ENCODE measurements around the gene FIS1. TPM values are rescaled to one million over a fixed set of nuclear protein-coding genes. Genes with fewer than 3 reads are reported as not detected.

Gene FIS1
- total and polyA plus RNA-seq, 7 donors: 190 to 443 (median 284) TPM

DNA sequence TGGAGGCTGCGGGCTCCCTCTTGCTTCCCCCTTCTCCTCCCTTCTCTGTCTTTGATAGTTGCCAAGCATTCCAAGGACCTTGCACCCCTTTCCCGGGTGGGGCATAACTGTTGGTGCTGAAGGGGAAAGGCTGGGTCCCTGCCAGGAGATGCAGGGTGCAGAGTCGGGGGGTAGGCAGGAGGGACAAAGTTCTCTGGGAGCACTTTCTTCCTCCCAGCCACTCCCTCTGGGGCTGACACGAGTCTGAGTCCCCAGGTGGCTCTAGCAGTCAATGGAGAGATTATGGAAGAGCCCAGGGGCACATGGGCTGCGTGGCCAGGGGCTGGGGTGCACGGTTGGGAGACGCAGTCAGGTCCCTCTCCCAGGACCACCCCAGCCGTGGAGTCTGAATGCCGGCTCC, 9.4 kb downstream of the FIS1 start:
- Histone ChIP-seq H3K4me1 (peaks cover 0 to 32% (median 27%) of the 10 kb centered on the region in 4 donors), H3K36me3 (peaks cover 15 to 39% (median 22%) of the 10 kb centered on the region in 4 donors), H3K4me3 (no peak overlapping the region), H3K27ac (no peak overlapping the region), H3K27me3 (peaks cover 0 to 11% (median 0%) of the 10 kb centered on the region in 3 donors), H3K9me3 (no peaks in the 10 kb centered on the region)
- TF ChIP-seq, protein P1, sequence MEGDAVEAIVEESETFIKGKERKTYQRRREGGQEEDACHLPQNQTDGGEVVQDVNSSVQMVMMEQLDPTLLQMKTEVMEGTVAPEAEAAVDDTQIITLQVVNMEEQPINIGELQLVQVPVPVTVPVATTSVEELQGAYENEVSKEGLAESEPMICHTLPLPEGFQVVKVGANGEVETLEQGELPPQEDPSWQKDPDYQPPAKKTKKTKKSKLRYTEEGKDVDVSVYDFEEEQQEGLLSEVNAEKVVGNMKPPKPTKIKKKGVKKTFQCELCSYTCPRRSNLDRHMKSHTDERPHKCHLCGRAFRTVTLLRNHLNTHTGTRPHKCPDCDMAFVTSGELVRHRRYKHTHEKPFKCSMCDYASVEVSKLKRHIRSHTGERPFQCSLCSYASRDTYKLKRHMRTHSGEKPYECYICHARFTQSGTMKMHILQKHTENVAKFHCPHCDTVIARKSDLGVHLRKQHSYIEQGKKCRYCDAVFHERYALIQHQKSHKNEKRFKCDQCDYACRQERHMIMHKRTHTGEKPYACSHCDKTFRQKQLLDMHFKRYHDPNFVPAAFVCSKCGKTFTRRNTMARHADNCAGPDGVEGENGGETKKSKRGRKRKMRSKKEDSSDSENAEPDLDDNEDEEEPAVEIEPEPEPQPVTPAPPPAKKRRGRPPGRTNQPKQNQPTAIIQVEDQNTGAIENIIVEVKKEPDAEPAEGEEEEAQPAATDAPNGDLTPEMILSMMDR (IDR thresholded peaks at IDR 0.05): no peak
- no peak for TF ChIP-seq POLR2AphosphoS5 (IDR thresholded peaks at IDR 0.05)
- no peak for TF ChIP-seq POLR2A (IDR thresholded peaks at IDR 0.05)
- TF ChIP-seq EP300 (IDR thresholded peaks at IDR 0.05): no peak
- 21 to 57% methylated on average over 9 of the region's 9 CpGs for WGBS, 2 donors
- intact Hi-C loops (cut with DNase I): no loop called here
- DNase-seq: no peak

DNA sequence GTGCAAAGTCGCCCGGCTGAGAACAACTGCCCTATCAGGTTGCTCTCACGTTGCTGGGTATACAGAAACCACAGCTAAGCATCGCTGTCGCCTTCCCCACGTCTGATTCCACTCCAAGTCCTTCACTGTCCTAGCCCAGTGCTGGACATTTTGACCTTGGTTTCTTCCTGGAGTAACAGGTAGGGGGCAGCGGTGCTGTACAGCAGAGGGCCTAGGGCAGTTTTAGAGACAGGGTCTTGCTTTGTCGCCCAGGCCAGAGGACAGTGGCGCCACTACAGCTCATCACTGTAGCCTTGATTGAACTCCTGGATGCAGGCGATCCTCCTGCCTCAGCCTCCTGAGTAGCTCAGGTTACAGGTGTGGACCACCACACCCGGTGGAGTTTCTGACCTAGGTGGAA, 9.8 kb downstream of the FIS1 start:
- H3K4me1 ChIP-seq: peaks cover 0 to 32% (median 27%) of the 10 kb centered on the region in 4 donors
- H3K36me3 ChIP-seq: peaks cover 10 to 34% (median 17%) of the 10 kb centered on the region in 4 donors

DNA sequence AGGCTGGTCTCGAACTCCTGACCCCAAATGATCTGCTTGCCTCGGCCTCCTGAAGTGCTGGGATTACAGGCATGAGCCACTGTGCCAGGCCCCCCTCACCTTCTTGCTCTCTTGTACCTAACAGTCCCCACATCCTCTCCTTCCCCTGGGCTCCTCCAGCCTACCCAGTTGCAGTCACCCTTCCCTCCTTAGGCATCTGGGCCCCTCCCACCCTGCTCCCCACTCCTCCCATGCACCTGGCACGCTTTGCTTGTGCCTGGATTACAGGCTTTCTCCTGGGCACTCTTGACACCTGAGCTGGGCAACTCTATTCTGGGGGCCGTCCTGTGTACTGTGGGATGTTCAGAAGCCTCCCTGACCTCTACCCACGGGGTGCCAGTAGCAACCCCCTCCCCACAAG, 10.2 kb downstream of the FIS1 start:
- H3K27me3 ChIP-seq: peaks cover 0 to 11% (median 0%) of the 10 kb centered on the region in 3 donors
- intact Hi-C loops (cut with DNase I): no loop called here
- H3K4me3 ChIP-seq: no peak overlapping the region
- H3K9me3 ChIP-seq: no peaks in the 10 kb centered on the region
- H3K36me3 ChIP-seq: peaks cover 8 to 32% (median 13%) of the 10 kb centered on the region in 4 donors
- H3K27ac ChIP-seq: no peak overlapping the region
- no peak for DNase-seq
- H3K4me1 ChIP-seq: peaks cover 0 to 32% (median 27%) of the 10 kb centered on the region in 4 donors
- TF ChIP-seq POLR2A (IDR thresholded peaks at IDR 0.05) (no peak), EP300 (IDR thresholded peaks at IDR 0.05) (no peak), POLR2AphosphoS5 (IDR thresholded peaks at IDR 0.05) (no peak)
- TF ChIP-seq, protein P1 (IDR thresholded peaks at IDR 0.05): no peak
- 34 to 81% methylated on average over 5 of the region's 5 CpGs for WGBS, 2 donors

More for the DNA sequence above, 9.8 kb downstream of the FIS1 start:
- no peak for DNase-seq
- H3K4me3 ChIP-seq: no peak overlapping the region
- intact Hi-C loops (cut with DNase I): no loop called here
- WGBS, 2 donors: 21 to 69% methylated on average over 11 of the region's 11 CpGs
- no peaks in the 10 kb centered on the region for H3K9me3 ChIP-seq
- H3K27me3 ChIP-seq: peaks cover 0 to 11% (median 0%) of the 10 kb centered on the region in 3 donors
- H3K27ac ChIP-seq: no peak overlapping the region
- no peak for TF ChIP-seq POLR2A (IDR thresholded peaks at IDR 0.05)
- TF ChIP-seq EP300 (IDR thresholded peaks at IDR 0.05): no peak
- TF ChIP-seq POLR2AphosphoS5 (IDR thresholded peaks at IDR 0.05): no peak
- TF ChIP-seq, protein P1 (IDR thresholded peaks at IDR 0.05): no peak

DNA sequence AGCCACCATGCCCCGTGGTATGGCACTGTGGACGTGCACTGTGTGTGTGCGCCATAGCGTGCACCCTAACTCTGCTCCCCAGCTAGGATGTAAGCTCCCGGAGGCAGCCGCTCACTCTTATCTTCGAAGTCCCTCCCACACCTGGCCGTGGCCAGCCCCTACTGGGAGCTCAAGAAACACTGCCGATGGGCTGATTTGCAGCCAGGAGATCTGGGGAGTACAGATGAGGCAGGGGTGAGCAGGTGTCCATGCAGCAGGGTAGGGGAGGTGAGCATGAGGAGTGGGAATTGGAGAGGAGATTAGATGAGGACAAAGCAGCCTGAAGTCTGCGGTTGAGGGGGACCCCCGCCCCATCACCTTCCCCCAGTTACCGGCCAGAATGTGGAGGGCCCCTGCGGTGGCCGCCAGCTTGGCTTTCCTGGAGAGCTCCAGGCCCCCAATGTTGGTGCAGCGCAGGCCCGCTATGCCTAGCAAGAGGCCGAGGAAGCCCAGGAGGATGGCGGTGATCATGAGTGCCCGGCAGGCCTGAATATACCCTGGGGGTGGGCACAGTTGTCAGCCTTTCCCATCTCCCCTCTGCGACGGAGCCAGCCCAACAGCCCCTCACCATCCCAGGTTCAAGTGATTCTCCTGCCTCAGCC, 10.9 kb downstream of the FIS1 start:
- peaks cover 2 to 31% (median 7%) of the 10 kb centered on the region in 4 donors for H3K36me3 ChIP-seq
- intact Hi-C loops (cut with DNase I): no loop called here
- no peak overlapping the region for H3K27ac ChIP-seq
- WGBS, 2 donors: 82 to 93% methylated on average over 21 of the region's 21 CpGs
- no peak for DNase-seq
- H3K9me3 ChIP-seq: no peaks in the 10 kb centered on the region
- H3K27me3 ChIP-seq: peaks cover 0 to 11% (median 0%) of the 10 kb centered on the region in 3 donors
- H3K4me1 ChIP-seq: peaks cover 0 to 32% (median 26%) of the 10 kb centered on the region in 4 donors
- no peak for TF ChIP-seq POLR2A (IDR thresholded peaks at IDR 0.05)
- TF ChIP-seq EP300 (IDR thresholded peaks at IDR 0.05): no peak
- TF ChIP-seq, protein P1 (IDR thresholded peaks at IDR 0.05): no peak
- no peak overlapping the region for H3K4me3 ChIP-seq
